CD4-positive, alpha-beta T cell treated with Interleukin-6 at 100 ng/mL for 8 hours (primary cell): ENCODE data around the gene PCDHB9.

ENCODE experiments used
- DNase-seq: peaks from one replicate; pipeline ENCODE4 v3.0.0-alpha.2; 2020; ENCODE audit warnings: mixed read lengths, low spot score

The PCDHB9 gene

GRCh38 chr5:141236516-141237313, 49.8 kb downstream of the PCDHB9 start:
- no peak for DNase-seq
